ENCODE results near the gene PFKFB1.

The PFKFB1 gene

DNA sequence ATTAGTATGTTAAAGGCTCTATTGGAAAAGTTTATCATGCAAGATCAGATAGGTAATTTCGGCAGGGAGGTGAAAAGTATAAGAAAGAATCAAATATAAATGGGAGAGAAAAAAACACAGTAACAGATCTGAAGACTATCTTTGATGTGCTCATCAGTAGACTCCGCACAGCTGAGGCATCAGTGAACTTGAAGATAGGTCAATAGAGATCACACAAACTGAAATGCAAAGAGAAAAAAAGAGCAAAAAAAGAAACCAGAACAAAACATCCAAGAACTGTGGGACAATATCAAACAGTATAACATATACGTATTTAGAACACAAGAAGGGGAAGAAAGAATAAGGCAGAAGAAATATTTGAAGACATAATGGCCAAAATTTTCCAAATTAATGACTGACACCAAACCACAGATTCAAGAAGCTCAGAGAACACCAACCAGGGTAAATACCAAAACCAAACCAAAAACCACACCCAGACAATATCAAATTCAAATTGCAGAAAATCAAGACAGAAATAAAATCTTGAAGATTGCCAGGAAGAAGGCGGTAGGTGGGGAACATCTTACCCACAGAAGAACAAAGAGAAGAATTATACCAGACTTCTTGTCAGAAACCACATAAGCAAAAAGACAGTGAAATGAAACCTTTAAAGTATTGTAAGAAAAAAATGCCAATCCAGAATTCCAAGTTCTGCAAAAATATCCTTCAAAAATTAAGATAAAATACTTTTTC lies 29.1 kb downstream of the PFKFB1 start:
- Mint-ChIP-seq H3K4me3 (no peak overlapping the region), H3K9me3 (no peaks in the 10 kb centered on the region), H3K27ac (peak overlapping the region; percentile 16), H3K27me3 (no peaks in the 10 kb centered on the region), H3K4me1 (peaks cover 22% of the 10 kb centered on the region), H3K36me3 (ENCODE audit: low read depth) (no peaks in the 10 kb centered on the region)
- ATAC-seq = no peak
- DNase-seq = no peak

DNA sequence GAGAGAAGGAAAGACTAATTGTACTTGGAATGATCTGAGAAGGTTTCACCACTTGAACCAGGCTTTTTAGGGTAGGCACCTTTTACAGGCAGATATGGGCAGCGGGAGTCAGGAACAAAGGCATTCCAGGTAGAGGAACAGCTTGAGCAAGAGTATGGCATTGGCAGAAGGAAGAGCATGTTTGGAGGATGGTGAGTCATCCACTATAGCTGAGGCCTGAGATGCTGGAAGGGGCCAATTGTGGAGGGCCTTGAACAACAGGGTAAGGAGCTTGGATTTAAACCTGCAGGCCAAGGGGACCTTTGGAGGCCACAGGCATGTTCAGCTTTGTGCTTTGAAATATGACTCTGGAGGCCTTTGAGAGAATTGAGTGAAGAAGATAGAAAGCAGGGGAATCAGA lies 32.2 kb downstream of the PFKFB1 start:
- Mint-ChIP-seq H3K27ac (no peak overlapping the region), H3K4me1 (peaks cover 20% of the 10 kb centered on the region), H3K36me3 (ENCODE audit: low read depth) (no peaks in the 10 kb centered on the region), H3K9me3 (no peaks in the 10 kb centered on the region), H3K27me3 (no peaks in the 10 kb centered on the region), H3K4me3 (no peak overlapping the region)
- ATAC-seq (no peak), DNase-seq (no peak)

DNA sequence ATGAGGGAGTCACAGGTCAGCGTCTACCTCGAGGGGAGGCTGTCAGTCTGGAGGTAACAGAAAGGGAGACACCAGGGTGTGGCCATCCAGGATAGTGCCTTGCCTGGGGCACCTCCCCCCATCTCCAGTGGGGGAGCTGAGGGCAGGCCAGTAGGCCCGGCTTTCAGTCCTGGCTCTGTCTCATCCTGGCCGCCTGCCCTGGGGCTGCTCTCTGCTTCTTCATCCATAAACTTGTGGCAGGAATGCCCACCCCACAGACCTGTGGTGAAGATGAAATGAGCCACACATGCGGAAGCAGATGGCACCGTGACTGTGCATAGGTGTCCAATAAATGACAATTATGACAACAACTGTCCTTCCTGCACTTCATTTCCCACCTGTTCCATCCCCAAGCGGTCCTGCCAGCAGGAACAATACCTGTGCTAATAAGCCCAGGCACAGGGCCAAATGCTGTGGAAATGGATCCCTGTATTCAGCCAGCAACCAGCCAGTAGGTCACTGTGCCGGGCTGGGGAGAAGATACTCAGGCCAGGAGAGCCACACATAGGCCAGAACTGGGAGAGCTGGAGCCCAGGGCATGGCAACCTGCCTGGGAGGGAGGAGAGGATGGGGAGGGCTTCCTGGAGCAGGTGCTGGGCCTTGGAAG lies 43.1 kb downstream of the PFKFB1 start:
- no peak for DNase-seq
- Mint-ChIP-seq H3K9me3 (no peaks in the 10 kb centered on the region), H3K27me3 (no peaks in the 10 kb centered on the region), H3K27ac (no peak overlapping the region), H3K36me3 (ENCODE audit: low read depth) (no peaks in the 10 kb centered on the region), H3K4me1 (no peaks in the 10 kb centered on the region), H3K4me3 (no peak overlapping the region)
- no peak for ATAC-seq

DNA sequence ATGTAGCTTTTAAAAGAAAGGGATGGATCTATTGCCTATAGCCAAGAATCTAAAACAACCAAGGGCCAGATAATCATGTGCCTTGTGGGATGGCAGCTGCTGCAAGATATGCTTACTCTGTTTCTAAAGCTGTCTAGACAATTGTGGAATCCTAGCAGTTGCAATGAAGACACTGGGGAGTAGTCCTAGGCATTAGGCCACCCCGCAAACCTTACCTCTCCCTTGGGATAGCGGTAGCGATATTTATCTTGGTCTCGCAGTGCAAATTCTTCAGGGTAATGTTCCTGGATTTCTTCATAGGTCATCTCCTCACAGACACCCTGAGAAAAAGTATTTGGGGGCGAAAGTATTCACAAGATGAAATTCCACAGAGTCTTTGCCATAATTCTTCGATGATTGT lies 48.8 kb downstream of the PFKFB1 start:
- H3K27me3 Mint-ChIP-seq = no peaks in the 10 kb centered on the region
- no peaks in the 10 kb centered on the region for H3K4me1 Mint-ChIP-seq
- no peaks in the 10 kb centered on the region for H3K9me3 Mint-ChIP-seq
- no peak overlapping the region for H3K4me3 Mint-ChIP-seq
- DNase-seq (no peak), ATAC-seq (no peak)
- H3K27ac Mint-ChIP-seq = no peak overlapping the region
- H3K36me3 Mint-ChIP-seq (ENCODE audit: low read depth) = no peaks in the 10 kb centered on the region

DNA sequence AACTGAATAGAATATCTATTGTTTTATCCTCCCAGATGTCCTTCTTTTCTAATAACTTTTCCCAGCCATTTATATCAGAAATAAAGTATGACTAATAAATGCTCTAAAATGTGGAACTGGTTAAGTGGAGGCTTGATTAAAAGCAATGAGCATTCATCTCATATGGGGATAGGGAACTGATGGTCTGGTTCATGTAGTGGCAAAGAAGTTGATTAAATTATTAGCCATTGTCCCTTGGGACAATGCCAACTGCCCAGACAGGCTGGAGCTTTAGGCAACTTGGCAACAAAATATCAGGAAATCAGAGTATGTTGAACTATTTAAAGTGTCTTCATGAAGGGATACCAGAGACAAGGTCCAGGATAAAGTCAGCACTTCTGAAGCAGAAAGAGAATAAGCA lies 49.2 kb downstream of the PFKFB1 start:
- ATAC-seq (no peak), DNase-seq (no peak)
- no peak overlapping the region for H3K27ac Mint-ChIP-seq
- no peaks in the 10 kb centered on the region for H3K27me3 Mint-ChIP-seq
- H3K9me3 Mint-ChIP-seq = no peaks in the 10 kb centered on the region
- H3K36me3 Mint-ChIP-seq (ENCODE audit: low read depth) = no peaks in the 10 kb centered on the region
- no peaks in the 10 kb centered on the region for H3K4me1 Mint-ChIP-seq
- H3K4me3 Mint-ChIP-seq = no peak overlapping the region

DNA sequence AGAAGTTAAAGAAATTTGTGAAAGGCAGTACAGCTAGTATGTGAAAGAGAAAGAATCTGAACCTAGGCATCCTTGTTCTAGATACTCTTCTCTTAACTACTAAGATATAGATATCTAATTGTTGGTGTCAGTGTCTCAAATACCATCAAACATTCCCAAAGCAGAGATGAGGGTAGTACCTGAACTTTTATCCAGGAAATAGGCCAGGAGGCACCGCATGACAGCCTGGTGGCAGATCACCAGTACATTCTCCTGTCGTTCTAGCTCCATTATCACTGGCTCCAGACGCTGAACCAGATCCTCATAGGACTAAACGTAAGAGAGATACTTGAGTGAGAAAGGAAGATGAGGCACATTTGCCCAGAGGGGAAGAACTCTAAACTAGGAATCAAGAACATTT lies 56.6 kb downstream of the PFKFB1 start:
- ATAC-seq (no peak), DNase-seq (no peak)
- Mint-ChIP-seq H3K36me3 (ENCODE audit: low read depth) (no peaks in the 10 kb centered on the region), H3K4me1 (no peaks in the 10 kb centered on the region), H3K4me3 (no peak overlapping the region), H3K27me3 (no peaks in the 10 kb centered on the region), H3K9me3 (no peaks in the 10 kb centered on the region), H3K27ac (no peak overlapping the region)

DNA sequence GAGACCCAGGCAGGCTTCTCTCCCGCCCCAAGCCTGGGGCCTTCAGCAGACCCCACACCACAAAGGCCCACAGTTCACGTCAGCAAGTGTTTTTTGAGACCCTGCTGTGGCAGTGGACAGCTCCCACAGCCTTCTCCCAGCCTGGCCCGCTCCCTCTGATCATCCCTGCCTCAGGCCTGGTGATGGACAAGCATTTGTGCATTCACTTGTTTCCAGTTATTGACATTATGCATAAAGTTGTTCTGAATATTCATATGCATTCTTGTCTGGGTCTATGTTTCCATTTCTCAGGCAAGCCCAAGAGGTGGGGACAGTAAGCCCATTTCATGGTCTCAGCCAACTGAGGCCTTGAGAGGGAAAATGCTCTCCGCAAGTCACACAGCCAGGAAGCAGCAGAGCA lies 58.7 kb downstream of the PFKFB1 start:
- Mint-ChIP-seq H3K4me3 (no peak overlapping the region), H3K27me3 (no peaks in the 10 kb centered on the region), H3K36me3 (ENCODE audit: low read depth) (peaks cover 2% of the 10 kb centered on the region), H3K4me1 (no peaks in the 10 kb centered on the region), H3K27ac (no peak overlapping the region), H3K9me3 (no peaks in the 10 kb centered on the region)
- no peak for ATAC-seq
- no peak for DNase-seq

DNA sequence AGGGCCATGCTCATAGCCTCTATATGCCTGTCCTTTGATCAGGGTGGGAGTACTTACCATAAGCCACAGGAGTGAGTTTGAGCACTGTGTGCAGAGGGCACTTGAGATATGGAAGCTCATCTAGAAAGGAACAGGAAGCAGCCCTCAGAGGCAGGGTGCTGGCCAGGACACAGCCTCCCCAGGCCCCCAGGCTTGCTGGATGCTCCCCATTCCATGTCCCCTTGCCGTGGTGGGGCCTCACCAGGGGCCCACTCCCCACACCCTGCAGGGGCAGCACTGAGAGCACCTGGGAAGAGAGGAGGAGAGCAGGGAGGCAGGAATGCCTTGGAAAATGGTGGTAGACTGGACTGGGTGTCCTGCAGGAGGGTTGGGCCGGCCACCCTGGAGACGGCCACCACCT lies 59.1 kb downstream of the PFKFB1 start:
- DNase-seq = no peak
- no peak for ATAC-seq
- H3K27me3 Mint-ChIP-seq = no peaks in the 10 kb centered on the region
- H3K4me1 Mint-ChIP-seq = no peaks in the 10 kb centered on the region
- H3K36me3 Mint-ChIP-seq (ENCODE audit: low read depth) = peaks cover 2% of the 10 kb centered on the region
- H3K9me3 Mint-ChIP-seq = no peaks in the 10 kb centered on the region
- no peak overlapping the region for H3K4me3 Mint-ChIP-seq
- no peak overlapping the region for H3K27ac Mint-ChIP-seq

DNA sequence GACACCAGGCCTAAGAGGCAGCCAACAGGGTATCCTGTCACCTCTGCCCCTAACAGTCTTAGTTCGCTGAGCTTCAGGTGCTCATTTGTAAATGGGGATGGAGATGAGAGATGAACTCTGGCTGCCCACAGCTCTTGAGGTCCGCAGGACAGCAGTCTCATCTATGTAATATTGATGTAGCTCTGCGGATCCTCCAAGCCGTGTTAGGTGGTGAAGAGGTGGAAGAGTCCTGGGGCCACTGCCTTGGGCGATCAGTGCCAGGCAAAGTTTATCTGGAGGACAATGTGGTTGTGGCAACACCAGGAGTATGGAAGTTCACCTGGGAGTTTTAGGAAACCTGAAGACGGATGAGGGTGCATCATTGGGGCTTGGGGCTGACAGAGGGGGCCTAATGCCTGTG lies 59.9 kb downstream of the PFKFB1 start:
- no peak overlapping the region for H3K27ac Mint-ChIP-seq
- no peaks in the 10 kb centered on the region for H3K4me1 Mint-ChIP-seq
- ATAC-seq = no peak
- no peak overlapping the region for H3K4me3 Mint-ChIP-seq
- H3K27me3 Mint-ChIP-seq = no peaks in the 10 kb centered on the region
- H3K36me3 Mint-ChIP-seq (ENCODE audit: low read depth) = peaks cover 2% of the 10 kb centered on the region
- no peak for DNase-seq
- no peaks in the 10 kb centered on the region for H3K9me3 Mint-ChIP-seq

DNA sequence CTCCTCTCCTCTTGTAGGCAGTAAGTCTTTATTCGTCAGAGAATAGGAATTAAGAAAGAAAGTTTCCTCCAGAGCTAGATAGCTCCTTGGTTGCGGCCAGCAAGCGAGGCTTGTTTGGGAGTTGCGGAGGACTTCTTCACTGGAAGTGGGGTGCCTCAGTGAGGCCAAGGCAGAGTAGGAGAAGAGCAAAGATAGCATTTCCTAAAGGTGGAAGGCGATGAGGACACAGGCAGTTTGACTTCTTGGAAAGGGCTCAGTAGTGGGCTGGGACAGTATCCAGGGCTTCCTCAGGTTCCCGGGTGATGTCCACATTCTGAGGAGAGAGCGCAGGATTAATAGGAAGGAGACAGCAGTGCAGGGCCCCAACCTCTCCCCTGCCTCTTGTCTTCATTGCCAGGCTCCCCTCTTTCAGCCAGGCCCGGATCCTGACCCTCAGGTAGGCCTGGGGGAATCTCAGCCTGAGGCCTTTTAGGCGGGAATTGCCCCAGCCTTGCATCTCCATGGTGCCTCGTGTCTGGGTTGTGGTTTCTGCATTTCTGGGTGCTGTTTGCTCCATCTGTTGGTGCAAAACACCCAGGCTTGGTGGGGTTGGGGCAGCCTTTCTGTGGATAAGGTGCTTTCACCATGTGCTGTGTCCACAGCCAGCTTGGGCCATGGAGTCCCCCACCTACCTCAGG lies 60.7 kb downstream of the PFKFB1 start:
- Mint-ChIP-seq H3K36me3 (ENCODE audit: low read depth) (peaks cover 2% of the 10 kb centered on the region), H3K4me1 (no peaks in the 10 kb centered on the region), H3K9me3 (no peaks in the 10 kb centered on the region), H3K27ac (no peak overlapping the region), H3K27me3 (no peaks in the 10 kb centered on the region), H3K4me3 (no peak overlapping the region)
- DNase-seq (no peak), ATAC-seq (no peak)

DNA sequence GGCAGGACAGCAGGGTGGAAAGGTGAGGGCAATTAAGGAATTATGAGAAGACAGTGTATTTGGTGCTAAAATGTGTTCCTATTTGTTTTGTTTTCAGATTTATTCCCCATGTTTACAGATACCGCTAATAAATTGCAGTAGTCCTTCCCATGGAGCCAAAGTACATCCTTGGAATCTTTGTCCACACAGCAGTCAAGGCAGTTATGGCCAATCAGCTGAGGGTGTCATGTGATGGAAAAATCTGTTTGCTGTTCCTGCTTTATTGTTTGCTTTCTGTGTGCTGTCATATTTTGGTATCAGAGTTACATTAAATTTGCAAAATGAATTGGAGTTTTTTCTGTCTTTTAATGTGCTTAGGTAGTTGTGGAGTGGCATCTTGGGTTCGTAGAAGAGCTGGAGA lies 62.9 kb downstream of the PFKFB1 start:
- H3K27ac Mint-ChIP-seq = no peak overlapping the region
- no peak overlapping the region for H3K4me3 Mint-ChIP-seq
- ATAC-seq = no peak
- H3K4me1 Mint-ChIP-seq = no peaks in the 10 kb centered on the region
- no peaks in the 10 kb centered on the region for H3K27me3 Mint-ChIP-seq
- no peak for DNase-seq
- H3K36me3 Mint-ChIP-seq (ENCODE audit: low read depth) = peaks cover 2% of the 10 kb centered on the region
- no peaks in the 10 kb centered on the region for H3K9me3 Mint-ChIP-seq

DNA sequence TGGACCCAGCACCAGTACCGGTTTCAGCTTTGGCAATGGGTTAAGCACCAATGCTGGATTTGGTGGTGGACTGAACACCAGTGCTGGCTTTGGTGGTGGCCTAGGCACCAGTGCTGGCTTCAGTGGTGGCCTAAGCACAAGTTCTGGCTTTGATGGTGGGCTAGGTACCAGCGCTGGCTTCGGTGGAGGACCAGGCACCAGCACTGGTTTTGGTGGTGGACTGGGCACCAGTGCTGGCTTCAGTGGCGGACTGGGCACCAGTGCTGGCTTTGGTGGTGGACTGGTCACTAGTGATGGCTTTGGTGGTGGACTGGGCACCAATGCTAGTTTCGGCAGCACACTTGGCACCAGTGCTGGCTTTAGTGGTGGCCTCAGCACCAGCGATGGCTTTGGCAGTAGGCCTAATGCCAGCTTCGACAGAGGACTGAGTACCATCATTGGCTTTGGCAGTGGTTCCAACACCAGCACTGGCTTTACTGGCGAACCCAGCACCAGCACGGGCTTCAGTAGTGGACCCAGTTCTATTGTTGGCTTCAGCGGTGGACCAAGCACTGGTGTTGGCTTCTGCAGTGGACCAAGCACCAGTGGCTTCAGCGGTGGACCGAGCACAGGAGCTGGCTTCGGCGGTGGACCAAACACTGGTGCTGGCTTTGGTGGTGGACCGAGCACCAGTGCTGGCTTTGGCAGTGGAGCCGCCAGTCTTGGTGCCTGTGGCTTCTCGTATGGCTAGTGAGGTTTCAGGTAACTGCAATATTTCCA lies 63.5 kb downstream of the PFKFB1 start:
- H3K9me3 Mint-ChIP-seq = no peaks in the 10 kb centered on the region
- H3K27ac Mint-ChIP-seq = no peak overlapping the region
- H3K36me3 Mint-ChIP-seq (ENCODE audit: low read depth) = peaks cover 2% of the 10 kb centered on the region
- H3K27me3 Mint-ChIP-seq = no peaks in the 10 kb centered on the region
- no peaks in the 10 kb centered on the region for H3K4me1 Mint-ChIP-seq
- DNase-seq (no peak), ATAC-seq (no peak)
- H3K4me3 Mint-ChIP-seq = no peak overlapping the region

DNA sequence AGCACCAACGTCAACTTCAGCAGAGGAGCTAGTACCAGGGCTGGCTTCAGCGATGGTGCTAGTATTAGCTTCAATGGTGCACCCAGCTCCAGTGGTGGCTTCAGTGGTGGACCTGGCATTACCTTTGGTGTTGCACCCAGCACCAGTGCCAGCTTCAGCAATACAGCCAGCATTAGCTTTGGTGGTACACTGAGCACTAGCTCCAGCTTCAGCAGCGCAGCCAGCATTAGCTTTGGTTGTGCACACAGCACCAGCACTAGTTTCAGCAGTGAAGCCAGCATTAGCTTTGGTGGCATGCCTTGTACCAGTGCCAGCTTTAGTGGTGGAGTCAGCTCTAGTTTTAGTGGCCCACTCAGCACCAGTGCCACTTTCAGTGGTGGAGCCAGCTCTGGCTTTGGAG lies 65.1 kb downstream of the PFKFB1 start:
- Mint-ChIP-seq H3K27me3 (no peaks in the 10 kb centered on the region), H3K4me3 (no peak overlapping the region), H3K27ac (no peak overlapping the region), H3K36me3 (ENCODE audit: low read depth) (peaks cover 2% of the 10 kb centered on the region), H3K4me1 (no peaks in the 10 kb centered on the region), H3K9me3 (no peaks in the 10 kb centered on the region)
- no peak for DNase-seq
- ATAC-seq = no peak

DNA sequence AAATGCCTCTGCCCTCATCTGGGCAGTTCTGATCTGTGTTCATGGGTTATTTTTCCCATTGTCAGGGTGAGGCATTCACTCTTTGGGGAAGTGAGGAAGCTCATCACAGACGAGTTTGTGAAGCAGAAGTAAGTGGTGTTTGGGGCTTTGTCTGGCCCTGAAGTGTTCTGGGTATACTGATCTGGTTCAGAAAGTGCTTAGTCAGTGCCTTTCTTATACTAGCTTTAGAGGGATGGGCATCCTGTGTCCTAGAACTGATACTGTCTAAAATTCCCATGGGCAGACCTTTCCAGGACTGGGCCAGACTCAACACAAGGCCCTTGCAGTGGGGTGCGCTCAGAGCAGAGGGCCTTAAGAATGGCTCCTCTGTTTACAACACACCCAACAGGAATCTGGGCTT lies 67.0 kb downstream of the PFKFB1 start:
- ATAC-seq = no peak
- no peak for DNase-seq
- peaks cover 2% of the 10 kb centered on the region for H3K36me3 Mint-ChIP-seq (ENCODE audit: low read depth)
- no peak overlapping the region for H3K4me3 Mint-ChIP-seq
- peaks cover 2% of the 10 kb centered on the region for H3K4me1 Mint-ChIP-seq
- no peaks in the 10 kb centered on the region for H3K27me3 Mint-ChIP-seq
- no peak overlapping the region for H3K27ac Mint-ChIP-seq
- H3K9me3 Mint-ChIP-seq = no peaks in the 10 kb centered on the region

DNA sequence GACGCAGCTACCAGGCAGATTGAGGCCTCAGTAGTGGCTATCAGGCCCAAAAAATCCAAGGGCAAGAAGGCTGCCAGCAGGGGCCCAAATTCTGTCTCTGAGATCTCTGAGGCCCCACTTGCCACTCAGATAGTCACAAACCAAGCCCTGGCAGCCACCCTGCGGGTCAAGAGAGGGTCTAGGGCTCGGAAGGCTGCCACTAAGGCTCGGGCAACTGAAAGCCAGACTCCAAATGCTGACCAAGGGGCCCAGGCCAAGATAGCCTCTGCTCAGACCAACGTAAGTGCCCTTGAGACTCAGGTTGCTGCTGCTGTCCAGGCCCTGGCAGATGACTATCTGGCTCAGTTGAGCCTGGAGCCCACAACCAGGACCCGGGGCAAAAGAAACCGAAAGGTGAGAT lies 70.6 kb downstream of the PFKFB1 start:
- DNase-seq (no peak), ATAC-seq (no peak)
- Mint-ChIP-seq H3K4me3 (no peak overlapping the region), H3K27me3 (peaks cover 4% of the 10 kb centered on the region), H3K4me1 (peaks cover 11% of the 10 kb centered on the region), H3K36me3 (ENCODE audit: low read depth) (no peaks in the 10 kb centered on the region), H3K9me3 (no peaks in the 10 kb centered on the region), H3K27ac (no peak overlapping the region)
